OCI-LY7 (cell line): ENCODE results near the gene KCTD2. TPM values are rescaled to one million over a fixed set of nuclear protein-coding genes. Genes with fewer than 3 reads are reported as not detected.

Source experiments
- BruUV-seq: library from RNA; stranded (reverse); fragments of 400-500 nt; replicated peaks from 2 replicates; lab custom pipeline; 2021; lab: Mats Ljungman, UMichigan
- CTCF ChIA-PET: fragments of 300-600 bp; sonication (Branson Sonifier 250); formaldehyde crosslinking; loops from one replicate; lab custom pipeline; 2022; ENCODE audit warnings: antibody characterized with exemption; ENCODE audit not compliant: unreplicated experiment; lab: Charles Lee
- POLR2A ChIA-PET: fragments of 300-600 bp; sonication (Branson Sonifier 250); formaldehyde crosslinking; loops from one replicate; lab custom pipeline; 2022; ENCODE audit warnings: antibody characterized with exemption; lab: Charles Lee
- DNase-seq: peaks from one replicate; pipeline ENCODE4 v3.0.0-alpha.2; 2015; ENCODE audit warnings: low spot score
- H2AFZ ChIP-seq: fragments of 200-600 bp; sonication (generic), shearing (Covaris generic); 2 replicates; pipeline ENCODE4 v1.6.1; 2014; ENCODE audit warnings: mild to moderate bottlenecking, antibody characterized with exemption, low read length, moderate library complexity
- H3K27ac ChIP-seq: fragments of 200-600 bp; sonication (generic); 2 replicates; pipeline ENCODE4 v1.5.1; 2014; ENCODE audit warnings: mixed run types, low read depth, mild to moderate bottlenecking, moderate library complexity, low read length, inconsistent platforms; ENCODE audit not compliant: poor library complexity, severe bottlenecking
- H3K36me3 ChIP-seq: fragments of 200-600 bp; sonication (generic); 2 replicates; pipeline ENCODE4 v1.6.1; 2014; ENCODE audit warnings: mild to moderate bottlenecking, antibody characterized with exemption, low read length, moderate library complexity, mixed read lengths; ENCODE audit not compliant: insufficient read depth
- H3K4me1 ChIP-seq: fragments of 200-600 bp; sonication (generic); 2 replicates; pipeline ENCODE4 v1.5.1; 2014; ENCODE audit warnings: mild to moderate bottlenecking, low read length; ENCODE audit not compliant: insufficient read depth, poor library complexity, severe bottlenecking
- H3K4me2 ChIP-seq: fragments of 200-600 bp; sonication (generic); 2 replicates; pipeline ENCODE4 v1.6.1; 2014; ENCODE audit warnings: mild to moderate bottlenecking, low read length
- H3K4me3 ChIP-seq: fragments of 200-600 bp; sonication (generic); 2 replicates; pipeline ENCODE4 v1.5.1; 2014; ENCODE audit warnings: mild to moderate bottlenecking, low read depth, low read length; ENCODE audit not compliant: poor library complexity, severe bottlenecking
- H3K79me2 ChIP-seq: fragments of 200-600 bp; sonication (generic); 2 replicates; pipeline ENCODE4 v1.6.1; 2016; ENCODE audit warnings: low read depth, mild to moderate bottlenecking, low read length, moderate library complexity, mixed read lengths; ENCODE audit not compliant: insufficient read depth
- H3K9me2 ChIP-seq: fragments of 200-600 bp; sonication (generic); 2 replicates; pipeline ENCODE4 v1.6.1; 2016; ENCODE audit warnings: mild to moderate bottlenecking, low read length, mixed read lengths; ENCODE audit not compliant: insufficient read depth
- H3K9me3 ChIP-seq: fragments of 200-600 bp; sonication (generic); 2 replicates; pipeline ENCODE4 v1.6.1; 2014; ENCODE audit warnings: mild to moderate bottlenecking, mixed run types, low read length, mixed read lengths
- H4K20me1 ChIP-seq: fragments of 200-600 bp; sonication (generic); 2 replicates; pipeline ENCODE4 v1.6.1; 2014; ENCODE audit warnings: mild to moderate bottlenecking, antibody characterized with exemption, low read length, moderate library complexity, mixed read lengths; ENCODE audit not compliant: insufficient read depth
- CTCF ChIP-seq: fragments of 200-600 bp; sonication (generic); conservative IDR thresholded peaks from 2 replicates; pipeline ENCODE4 v1.5.1; 2014; ENCODE audit warnings: mild to moderate bottlenecking, antibody characterized with exemption, low read length, moderate library complexity, mixed read lengths
- EZH2phosphoT487 ChIP-seq: fragments of 200-600 bp; sonication (generic); IDR thresholded peaks from 2 replicates; pipeline ENCODE4 v1.6.1; 2018; ENCODE audit warnings: low read depth, borderline replicate concordance, mild to moderate bottlenecking, mixed run types, antibody characterized with exemption, low read length, moderate library complexity, mixed read lengths
- intact Hi-C: fragments of 100-400 bp; cut with micrococcal nuclease; formaldehyde crosslinking; loops from one replicate; pipeline ENCODE4 v1.10.0; 2022; ENCODE audit not compliant: unreplicated experiment
- total RNA-seq, 2 experiments: library from RNA; depleted of rRNA in 1 of 2; stranded (reverse); fragments of >200 nt in 1 of 2; shearing (Covaris generic) in 1 of 2; gene quantifications; 2 replicates each; pipeline ENCODE4 v1.2.3, GENCODE V29; 2014 to 2022

Gene KCTD2
- total RNA-seq, 2 experiments from 2014 or later: 21.0 to 29.8 TPM

- Histone ChIP-seq H3K9me3 (no peaks in the 10 kb centered on the region), H3K4me1 (peaks cover 16% of the 10 kb centered on the region), H3K36me3 (peaks cover 4% of the 10 kb centered on the region; the same call in 1 of the 2 replicates), H3K9me2 (no peaks in the 10 kb centered on the region), H3K27ac (no peak overlapping the region), H3K4me2 (no peak overlapping the region), H4K20me1 (no peaks in the 10 kb centered on the region), H3K4me3 (no peak overlapping the region), H2AFZ (peak overlapping the region; percentile 90; the same call in 1 of the 2 replicates), H3K79me2 (peaks cover 21% of the 10 kb centered on the region)
- intact Hi-C loops: loop anchor here (5.0 kb wide), 1 partner anchor 96 kb away; the partner anchor contains the start of gene ARMC7
- no peak for DNase-seq
- ChIA-PET POLR2A (interaction anchor here (0.5 to 3.4 kb wide), 8 partner anchors 21 to 623 kb away, joined by 3 to 27 read pairs (median 6); partner anchors contain the start of genes ATP5PD, CDR2L, HID1 and KCTD2), CTCF (interaction anchor here (0.6 to 3.2 kb wide), 3 partner anchors 33 to 52 kb away, joined by 3 to 26 read pairs (median 3); no protein-coding TSS in a partner anchor)
- TF ChIP-seq EZH2phosphoT487 (no peak), CTCF (no peak)
- BruUV-seq: no TSS peak
Measured at GRCh38 chr17:75010683-75011400, 36.2 kb upstream of the KCTD2 start.

GRCh38 chr17:75011401-75012095, 35.5 kb upstream of the KCTD2 start:
- Histone ChIP-seq H2AFZ (peak overlapping the region; percentile 90), H3K9me2 (no peaks in the 10 kb centered on the region), H3K4me3 (peak overlapping the region; percentile 73), H4K20me1 (no peaks in the 10 kb centered on the region), H3K27ac (no peak overlapping the region), H3K79me2 (peaks cover 21% of the 10 kb centered on the region), H3K4me1 (peaks cover 16% of the 10 kb centered on the region), H3K36me3 (peaks cover 8% of the 10 kb centered on the region), H3K9me3 (no peaks in the 10 kb centered on the region), H3K4me2 (peak overlapping the region; percentile 50)
- DNase-seq: no peak
- ChIA-PET POLR2A (interaction anchor here (0.6 to 3.4 kb wide), 14 partner anchors 15 to 138 kb away, joined by 3 to 27 read pairs (median 8); partner anchors contain the start of genes ATP5PD, CDR2L, FDXR and HID1), CTCF (interaction anchor here (0.6 to 3.2 kb wide), 4 partner anchors 13 to 161 kb away, joined by 3 to 26 read pairs (median 6); no protein-coding TSS in a partner anchor)
- TF ChIP-seq EZH2phosphoT487 (no peak), CTCF (no peak)
- no TSS peak for BruUV-seq
- intact Hi-C loops: loop anchor here (1.0 to 5.0 kb wide), 2 partner anchors 51 to 96 kb away; partner anchors contain the start of gene ARMC7
